CD4-positive, alpha-beta T cell treated with Interleukin-2 at 100 ng/mL for 4 hours (primary cell): ENCODE data around the gene POU2AF3.
"Not testable (repeated sequence)": the region's sequence is repeated elsewhere in the genome, so short reads cannot be mapped to it uniquely, and the experiment has no call there.

Experiments
- DNase-seq: peaks from one replicate; pipeline ENCODE4 v3.0.0-alpha.2; 2020; ENCODE audit warnings: low spot score

POU2AF3 gene

GRCh38 chr11:111300569-111300968 is 2.2 kb downstream of the POU2AF3 start:
- DNase-seq = no peak

DNA sequence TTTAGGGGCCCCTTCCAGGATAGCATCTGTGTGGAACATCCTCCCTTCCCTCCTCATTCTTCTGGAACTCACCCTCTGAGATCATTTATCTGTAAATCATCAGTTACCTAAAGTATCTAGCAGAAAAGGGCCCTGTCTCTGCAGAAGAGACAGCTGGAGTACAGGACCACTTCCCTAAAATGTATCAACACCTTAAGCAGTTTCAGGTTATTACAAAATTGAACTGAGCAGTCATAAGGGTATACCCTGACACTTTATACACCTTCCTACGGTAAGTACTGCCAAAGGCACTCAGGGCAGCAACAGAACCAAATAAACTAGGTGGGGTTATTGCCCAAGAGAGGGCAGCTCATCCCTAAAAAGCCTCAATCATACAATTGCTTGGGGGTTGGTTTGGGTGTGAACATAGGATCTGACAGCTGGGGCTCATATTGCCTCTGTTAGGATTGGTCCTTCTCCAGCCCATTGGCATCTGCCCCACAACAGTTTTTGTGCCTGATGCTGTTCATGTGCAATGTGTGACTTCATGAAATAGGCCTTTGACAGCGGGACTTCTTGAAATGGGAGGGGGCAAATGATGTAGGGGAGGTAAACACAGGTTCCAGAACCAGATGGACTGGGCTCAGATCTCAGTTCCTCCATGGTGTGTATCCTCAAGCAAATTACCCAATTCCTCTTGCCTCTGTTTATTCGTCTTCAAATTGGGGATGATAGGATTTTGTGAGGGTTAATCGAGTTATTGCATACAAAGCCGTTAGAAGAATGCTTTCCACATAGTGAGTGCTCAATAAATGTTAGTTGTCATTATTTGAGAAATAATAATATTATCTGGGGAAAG is 2.9 kb downstream of the POU2AF3 start:
- DNase-seq = no peak

DNA sequence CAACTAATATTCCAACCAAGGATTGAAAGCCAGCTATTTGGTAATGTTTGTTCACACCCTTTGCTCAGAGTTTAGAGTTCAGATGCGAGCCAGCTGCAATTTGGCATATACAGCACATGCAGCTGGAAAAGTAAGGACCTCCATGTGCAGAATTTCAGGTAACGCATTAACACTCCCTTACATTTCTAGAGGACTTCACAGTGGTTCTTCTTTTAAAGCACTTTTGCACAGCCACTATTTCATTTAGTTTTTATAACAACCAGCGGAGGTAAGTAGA is 3.4 kb downstream of the POU2AF3 start:
- no peak for DNase-seq

DNA sequence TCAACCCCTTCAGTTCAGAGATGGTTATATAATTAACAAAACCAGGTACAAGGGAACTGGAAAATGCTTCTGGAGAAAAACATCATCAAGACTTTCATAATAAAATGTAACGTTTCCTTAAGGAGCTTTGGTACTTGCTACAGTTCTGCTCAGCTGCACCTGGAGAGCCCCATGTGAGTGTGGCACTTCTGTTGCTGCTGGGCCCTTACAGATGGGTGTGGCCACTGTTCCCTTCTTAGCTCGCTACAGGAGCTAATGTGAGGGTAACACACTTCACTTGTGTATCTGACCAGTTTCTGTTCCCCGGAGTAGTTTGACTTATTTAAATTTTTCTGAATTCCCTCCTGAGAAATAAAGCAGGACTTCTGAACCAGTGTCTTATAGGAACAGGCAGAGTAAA is 4.0 kb downstream of the POU2AF3 start:
- no peak for DNase-seq

GRCh38 chr11:111303461-111303860 is 5.1 kb downstream of the POU2AF3 start:
- no peak for DNase-seq

GRCh38 chr11:111305162-111305802 is 6.9 kb downstream of the POU2AF3 start:
- no peak for DNase-seq

GRCh38 chr11:111305876-111306275 is 7.5 kb downstream of the POU2AF3 start:
- no peak for DNase-seq

GRCh38 chr11:111306321-111306720 is 8.0 kb downstream of the POU2AF3 start:
- DNase-seq = no peak

- no peak for DNase-seq
These were observed 9.2 kb downstream of the POU2AF3 start for GRCh38 chr11:111307472-111308108.

DNA sequence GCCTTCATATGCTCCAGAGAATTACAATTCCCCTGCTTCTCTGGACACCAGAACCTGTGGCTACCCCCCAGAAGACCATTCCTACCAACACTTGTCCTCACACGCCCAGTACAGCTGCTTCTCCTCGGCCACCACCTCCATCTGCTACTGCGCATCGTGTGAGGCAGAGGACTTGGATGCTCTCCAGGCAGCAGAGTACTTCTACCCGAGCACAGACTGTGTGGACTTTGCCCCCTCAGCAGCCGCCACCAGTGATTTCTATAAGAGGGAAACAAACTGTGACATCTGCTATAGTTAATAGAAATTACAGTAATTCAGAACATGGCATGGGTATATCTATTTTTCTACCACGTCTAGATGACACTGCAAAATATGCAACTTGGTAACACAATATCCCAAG is 9.8 kb downstream of the POU2AF3 start:
- DNase-seq = no peak

DNA sequence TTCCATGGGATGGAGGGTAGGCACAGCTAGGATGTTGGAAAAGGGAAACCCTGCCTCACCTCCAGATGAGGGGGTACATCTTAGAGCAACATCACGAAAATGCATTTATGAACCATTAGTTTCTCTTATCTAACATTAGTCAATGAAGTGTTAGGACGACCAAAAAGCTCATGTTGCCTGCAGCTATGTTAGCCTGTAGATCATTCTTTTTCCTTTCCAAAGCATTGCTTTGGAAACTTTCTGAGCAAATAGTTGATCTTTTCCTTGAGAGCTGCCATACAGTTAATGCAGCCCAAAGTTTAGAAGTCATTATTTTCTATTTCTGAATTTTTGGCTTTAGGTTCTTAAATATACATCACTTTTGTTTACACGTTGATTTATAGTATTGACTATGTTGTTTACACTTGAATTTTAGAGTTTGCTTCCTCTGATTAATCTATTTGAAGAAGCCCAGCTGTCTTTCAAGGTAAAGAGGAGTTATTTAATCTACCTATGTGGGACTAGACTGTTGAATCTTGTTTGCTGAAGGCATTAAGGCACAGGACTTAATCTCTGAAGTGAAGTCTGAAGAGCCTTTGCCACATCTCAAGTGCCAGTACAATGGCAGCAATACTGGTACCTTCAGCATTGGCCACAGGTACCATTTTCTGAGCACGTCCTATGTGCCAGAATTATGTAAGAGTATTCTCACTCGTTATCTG is 11.0 kb downstream of the POU2AF3 start:
- DNase-seq = no peak

DNA sequence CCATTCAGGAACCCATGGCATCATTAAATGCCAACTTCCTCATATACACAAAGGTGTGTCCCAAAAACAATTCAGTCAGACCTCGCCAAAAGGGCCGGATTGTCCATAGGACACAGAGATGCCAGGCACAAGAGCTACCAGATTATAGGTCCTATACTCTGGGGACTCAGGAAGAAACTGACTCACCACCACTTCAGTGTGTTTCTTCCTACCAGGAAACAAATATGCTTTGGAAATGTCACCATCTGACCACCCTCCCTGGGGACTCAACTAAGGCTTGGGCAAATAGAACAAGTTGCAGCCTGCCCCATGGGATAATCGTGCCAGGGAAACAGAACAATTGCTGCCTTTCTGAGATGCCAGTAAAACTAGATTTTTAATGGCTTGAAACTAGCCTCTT is 11.7 kb downstream of the POU2AF3 start:
- DNase-seq = no peak

- DNase-seq = no peak
These were observed 12.4 kb downstream of the POU2AF3 start for GRCh38 chr11:111310723-111311122.

DNA sequence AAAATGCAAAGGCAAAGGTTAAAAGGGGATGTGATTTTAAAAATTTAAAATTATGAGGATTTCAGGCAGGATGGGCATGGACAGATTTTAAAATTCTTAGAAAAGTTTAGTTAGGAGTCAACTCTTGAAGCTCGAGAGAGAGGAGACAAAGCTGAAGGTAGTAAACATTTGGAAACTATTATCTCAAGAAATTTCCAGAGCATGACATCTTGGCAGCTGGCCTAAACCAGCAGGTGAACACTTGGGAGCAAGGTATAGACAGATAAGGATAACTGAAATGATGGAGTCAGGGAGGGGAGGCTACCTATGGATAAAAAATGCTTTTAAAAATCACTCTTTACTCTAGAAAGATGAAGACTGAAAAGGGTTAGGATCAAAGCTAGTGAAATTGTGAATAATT is 13.7 kb downstream of the POU2AF3 start:
- DNase-seq = no peak

DNA sequence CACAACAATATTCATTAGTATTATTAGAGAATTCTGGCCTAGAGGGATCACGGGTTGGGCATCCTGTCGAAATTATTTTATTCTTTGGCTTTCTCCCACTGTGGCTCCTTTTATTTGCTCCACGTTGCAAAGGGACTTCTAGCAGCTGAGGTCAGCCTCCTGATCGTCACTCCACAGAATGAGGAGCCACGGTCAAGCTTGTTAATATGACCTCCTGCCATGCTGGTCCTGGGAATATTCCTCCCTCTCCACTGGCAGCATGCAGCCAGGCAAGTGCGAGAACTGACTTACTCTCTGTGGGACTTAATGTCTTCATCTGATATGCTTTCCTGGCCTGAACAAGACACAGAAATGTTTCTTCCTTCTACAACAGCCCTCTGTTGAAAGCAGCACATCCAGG is 20.9 kb downstream of the POU2AF3 start:
- DNase-seq = no peak

GRCh38 chr11:111320199-111320598 is 21.9 kb downstream of the POU2AF3 start:
- not testable (repeated sequence) for DNase-seq

- no peak for DNase-seq
These were observed 22.6 kb downstream of the POU2AF3 start for GRCh38 chr11:111320728-111321568.

GRCh38 chr11:111322534-111322933 is 24.2 kb downstream of the POU2AF3 start:
- DNase-seq = no peak

DNA sequence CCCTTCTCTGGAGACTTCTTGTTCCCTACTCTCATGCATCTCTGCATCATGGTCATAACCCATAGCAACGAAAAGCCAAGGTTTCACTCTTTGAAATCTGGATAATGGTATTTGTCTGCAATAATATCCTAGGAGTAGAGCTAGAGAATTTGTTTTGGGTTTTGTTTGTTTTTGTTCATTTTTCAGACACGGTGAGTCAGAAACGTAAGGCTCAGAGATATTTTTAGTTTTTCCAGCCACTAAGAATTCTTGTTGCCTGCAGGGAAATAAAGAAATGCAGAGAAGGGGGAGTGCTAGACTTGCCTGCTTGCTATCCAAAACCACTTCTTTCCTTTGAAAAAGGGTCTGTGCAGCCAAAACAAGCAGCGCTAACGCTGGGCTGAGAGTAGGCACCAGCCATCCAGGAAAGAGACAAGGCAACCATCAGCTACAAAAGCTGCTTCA is 26.0 kb downstream of the POU2AF3 start:
- DNase-seq = no peak

DNA sequence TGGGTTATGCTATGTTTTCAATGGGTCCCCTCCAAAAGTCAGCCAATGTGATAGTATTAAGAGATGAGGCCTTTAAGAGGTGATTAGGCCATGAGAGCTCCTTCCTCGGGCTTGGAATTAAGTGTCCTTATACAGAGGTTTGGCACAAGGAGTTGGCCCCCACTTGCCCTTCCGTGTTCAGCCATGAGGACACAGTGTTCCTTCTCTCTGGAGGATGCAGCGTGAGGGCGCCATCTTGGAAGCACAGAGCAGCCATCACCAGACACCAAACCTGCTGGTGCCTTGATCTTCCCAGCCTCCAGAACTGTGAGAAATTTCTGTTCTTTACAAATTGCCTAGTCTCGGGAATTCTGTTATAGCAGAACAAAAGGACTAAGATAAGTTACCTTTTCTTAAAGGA is 26.9 kb downstream of the POU2AF3 start:
- no peak for DNase-seq

DNA sequence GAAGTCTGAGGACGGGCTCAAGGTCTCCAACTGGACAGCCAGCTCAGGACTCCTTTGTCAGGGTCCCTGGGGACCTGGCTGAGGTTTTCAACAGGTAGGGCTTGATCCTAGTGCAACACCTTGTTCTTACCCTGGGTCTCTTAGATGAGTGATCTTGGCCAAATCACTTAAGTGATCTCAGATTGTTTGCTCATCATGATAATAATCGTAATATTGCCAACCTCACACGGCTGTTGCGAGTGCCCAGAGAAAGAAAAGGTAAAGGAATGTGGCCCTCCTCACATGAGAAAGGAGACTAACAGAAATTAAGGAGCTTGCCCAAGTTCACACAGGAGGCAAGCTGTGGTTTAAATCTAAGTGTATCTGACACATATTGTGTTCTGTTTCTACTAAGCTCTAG is 28.5 kb downstream of the POU2AF3 start:
- no peak for DNase-seq
